ENCODE measurements around the gene AFDN. TPM values are rescaled to one million over a fixed set of nuclear protein-coding genes. Genes with fewer than 3 reads are reported as not detected.
A peak's percentile ranks its signal among the peaks of the same experiment; 100 is the strongest.

AFDN gene
- total RNA-seq, 1 donor from 2014 or later: 109 TPM

- TF ChIP-seq CTCF (conservative IDR thresholded peaks at IDR 0.05; ENCODE audit: low read depth, low read length): no peak
- DNase-seq (ENCODE audit: low read depth): no peak
- peak overlapping the region; percentile 21 for H3K4me3 ChIP-seq (ENCODE audit: low read depth, low read length)
These were observed 30.3 kb upstream of the AFDN start for GRCh38 chr6:167796192-167796981.

GRCh38 chr6:167797011-167797471 is 29.7 kb upstream of the AFDN start:
- DNase-seq (ENCODE audit: low read depth): no peak
- no peak for TF ChIP-seq CTCF (conservative IDR thresholded peaks at IDR 0.05; ENCODE audit: low read depth, low read length)
- peak overlapping the region; percentile 21 for H3K4me3 ChIP-seq (ENCODE audit: low read depth, low read length)

- DNase-seq (ENCODE audit: low read depth): no peak
- TF ChIP-seq CTCF (conservative IDR thresholded peaks at IDR 0.05; ENCODE audit: low read depth, low read length): no peak
- no peak overlapping the region for H3K4me3 ChIP-seq (ENCODE audit: low read depth, low read length)
These were observed 29.0 kb upstream of the AFDN start for GRCh38 chr6:167797476-167798265.

GRCh38 chr6:167798453-167798852 is 28.3 kb upstream of the AFDN start:
- H3K4me3 ChIP-seq (ENCODE audit: low read depth, low read length): no peak overlapping the region
- TF ChIP-seq CTCF (conservative IDR thresholded peaks at IDR 0.05; ENCODE audit: low read depth, low read length): no peak
- DNase-seq (ENCODE audit: low read depth): no peak

- no peak for DNase-seq (ENCODE audit: low read depth)
These were observed 27.5 kb upstream of the AFDN start for GRCh38 chr6:167799033-167799821.

More at GRCh38 chr6:167799033-167799821, 27.5 kb upstream of the AFDN start:
- peak; percentile 4 for TF ChIP-seq CTCF (conservative IDR thresholded peaks at IDR 0.05; ENCODE audit: low read depth, low read length)
- H3K4me3 ChIP-seq (ENCODE audit: low read depth, low read length): no peak overlapping the region
